K562 (cell line): Measurements from ENCODE around the gene PCNX4.

ENCODE experiments used
- GATA2 ChIP-seq: sonication (generic); formaldehyde crosslinking; IDR thresholded peaks from 2 replicates; pipeline ENCODE4 v1.4.0; 2020; ENCODE audit warnings: mild to moderate bottlenecking, missing genetic modification reagents
- PML ChIP-seq: IDR thresholded peaks from 2 replicates; pipeline ENCODE4 v1.6.1; 2012; ENCODE audit warnings: low read length, inconsistent platforms
- ZBTB8A ChIP-seq: fragments of 450-650 bp; IDR thresholded peaks from 2 replicates; pipeline ENCODE4 v1.6.1; 2018; ENCODE audit warnings: mild to moderate bottlenecking, moderate library complexity; ENCODE audit not compliant: partially characterized antibody

DNA sequence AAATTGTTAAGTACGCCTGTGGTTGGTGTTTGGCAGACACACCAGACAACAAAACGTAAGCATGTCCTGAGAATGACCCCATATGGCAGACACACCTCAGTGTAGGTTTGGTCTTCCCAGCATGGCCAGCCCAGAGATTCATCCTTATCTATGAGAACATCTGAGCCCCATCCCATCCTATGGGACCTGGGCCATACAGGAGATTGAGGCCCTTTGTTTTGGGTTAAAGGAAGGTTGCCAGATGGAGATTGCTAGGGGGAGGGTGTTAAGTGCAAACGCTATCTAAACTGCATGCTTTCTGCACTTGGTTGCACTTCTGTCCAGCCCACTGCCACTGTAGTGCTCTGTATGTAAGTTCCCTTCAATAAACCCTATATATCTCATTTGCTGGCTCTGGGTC, 4.1 kb upstream of the PCNX4 start:
- TF ChIP-seq GATA2 (CRISPR knock-in tag) = no peak
- TF ChIP-seq PML = no peak
- TF ChIP-seq ZBTB8A = no peak
